HG03342 (cell line): Measurements from ENCODE around the gene ST8SIA1.
"Not testable (repeated sequence)": the region's sequence is repeated elsewhere in the genome, so short reads cannot be mapped to it uniquely, and the experiment has no call there.

Experiments used
- ATAC-seq: cut with Tn5 transposase; IDR thresholded peaks from one replicate; pipeline ENCODE4 v1.9.1; 2021; ENCODE audit warnings: mild to moderate bottlenecking, moderate library complexity; ENCODE audit not compliant: unreplicated experiment

ST8SIA1 gene

GRCh38 chr12:22334410-22335100 is at the start of gene ST8SIA1:
TSS of gene ST8SIA1 (minus strand) at chr12:22334707. CDS start at chr12:22334232, 475 bp downstream.
- no peak for ATAC-seq

- no peak for ATAC-seq
Measured at GRCh38 chr12:22380031-22380430, 45.5 kb upstream of the ST8SIA1 start.

GRCh38 chr12:22377731-22378496 is 43.4 kb upstream of the ST8SIA1 start:
- ATAC-seq, result no peak

DNA sequence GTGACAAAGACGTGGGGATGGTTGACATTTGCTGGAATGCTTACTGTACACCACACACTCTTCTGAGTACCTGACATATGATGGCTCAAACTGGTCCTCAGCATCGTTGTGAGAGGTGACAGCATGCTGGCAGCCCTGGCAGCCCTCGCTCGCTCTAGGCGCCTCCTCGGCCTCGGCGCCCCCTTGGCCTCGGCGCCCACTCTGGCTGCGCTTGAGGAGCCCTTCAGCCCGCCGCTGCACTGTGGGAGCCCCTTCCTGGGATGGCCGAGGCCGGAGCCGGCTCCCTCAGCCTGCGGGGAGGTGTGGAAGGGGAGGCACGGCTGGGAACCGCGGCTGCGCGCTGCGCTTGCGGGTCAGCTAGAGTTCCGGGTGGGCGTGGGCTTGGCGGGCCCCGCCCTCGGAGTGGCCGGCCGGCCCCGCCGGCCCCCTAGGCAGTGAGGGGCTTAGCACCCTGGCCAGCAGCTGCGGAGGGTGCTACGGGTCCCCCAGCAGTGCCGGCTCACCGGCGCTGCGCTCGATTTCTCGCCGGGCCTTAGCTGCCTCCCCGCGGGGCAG is 42.2 kb upstream of the ST8SIA1 start:
- not testable (repeated sequence) for ATAC-seq

GRCh38 chr12:22374508-22374907 is 40.0 kb upstream of the ST8SIA1 start:
- peak; percentile 62 for ATAC-seq

DNA sequence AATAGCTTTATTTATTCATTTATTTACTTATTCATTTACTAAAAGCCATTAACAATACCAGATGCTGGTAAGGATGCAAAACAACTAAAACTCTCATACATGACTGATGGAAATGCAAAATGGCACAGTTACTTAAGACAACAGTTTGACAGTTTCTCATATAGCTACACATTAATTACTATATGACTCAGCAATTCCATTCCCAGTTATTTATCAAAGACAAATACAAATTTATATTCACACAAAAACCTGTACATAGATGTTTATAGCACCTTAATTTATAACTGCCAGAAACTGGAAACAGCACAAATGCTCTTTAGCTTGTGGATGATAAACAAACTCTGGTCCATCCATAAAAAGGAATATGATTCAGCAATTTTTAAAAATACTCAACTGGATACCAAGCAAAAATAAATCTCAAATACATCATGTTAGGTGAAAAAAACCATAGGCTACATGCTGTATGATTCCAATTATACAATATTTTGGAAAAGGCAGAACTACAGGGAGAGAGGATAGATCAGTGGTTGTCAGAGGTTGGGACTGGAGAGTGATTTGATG is 37.9 kb upstream of the ST8SIA1 start:
- ATAC-seq, result no peak

- no peak for ATAC-seq
Measured at GRCh38 chr12:22366181-22366580, 31.7 kb upstream of the ST8SIA1 start.

- no peak for ATAC-seq
Measured at GRCh38 chr12:22361785-22362184, 27.3 kb upstream of the ST8SIA1 start.

DNA sequence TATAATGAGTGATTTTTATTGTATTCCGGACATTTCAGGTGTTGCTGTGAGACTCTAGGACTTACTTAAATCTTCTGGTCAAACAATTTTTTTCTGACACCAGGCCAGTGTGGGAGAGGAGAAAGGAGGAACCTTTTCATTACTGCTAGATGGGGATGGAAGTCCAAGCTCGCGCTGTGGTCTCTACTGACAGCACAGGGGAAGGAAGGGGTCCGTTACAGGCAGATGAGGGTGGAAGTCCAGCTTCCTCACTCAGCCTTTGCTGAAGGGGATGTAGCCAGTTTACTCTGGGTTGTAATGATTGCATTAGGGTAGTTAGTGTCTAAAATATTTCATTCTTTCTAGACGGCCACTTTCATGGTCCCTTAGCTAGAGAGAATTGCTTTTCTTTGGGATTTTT is 26.3 kb upstream of the ST8SIA1 start:
- no peak for ATAC-seq

- ATAC-seq, result no peak
Measured at GRCh38 chr12:22357531-22357930, 23.0 kb upstream of the ST8SIA1 start.

GRCh38 chr12:22356231-22356630 is 21.7 kb upstream of the ST8SIA1 start:
- no peak for ATAC-seq

- no peak for ATAC-seq
Measured at GRCh38 chr12:22355011-22355580, 20.6 kb upstream of the ST8SIA1 start.

- ATAC-seq, result no peak
Measured at GRCh38 chr12:22353615-22354325, 19.3 kb upstream of the ST8SIA1 start.

- ATAC-seq, result no peak
Measured at GRCh38 chr12:22350886-22351285, 16.4 kb upstream of the ST8SIA1 start.

GRCh38 chr12:22348208-22348607 is 13.7 kb upstream of the ST8SIA1 start:
- no peak for ATAC-seq

DNA sequence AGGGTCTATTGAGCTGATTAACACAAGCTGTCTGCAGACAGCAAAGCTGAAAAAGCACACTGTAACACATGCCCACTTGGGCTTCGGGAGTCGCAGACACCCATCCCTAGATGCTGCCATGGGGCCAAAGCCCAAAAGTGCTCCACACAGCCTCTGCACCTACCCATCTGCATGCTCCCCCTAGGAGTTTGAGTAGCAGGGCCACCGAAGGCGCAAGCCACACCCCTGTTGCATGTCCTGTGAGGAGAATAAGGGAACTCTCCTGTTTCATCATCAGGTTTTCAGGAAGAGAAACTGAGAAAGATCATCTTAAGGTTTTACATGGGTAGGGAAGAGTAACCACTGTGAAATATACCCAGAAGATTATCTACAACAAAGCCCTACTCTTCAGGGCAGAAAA is 5.6 kb upstream of the ST8SIA1 start:
- ATAC-seq, result no peak

DNA sequence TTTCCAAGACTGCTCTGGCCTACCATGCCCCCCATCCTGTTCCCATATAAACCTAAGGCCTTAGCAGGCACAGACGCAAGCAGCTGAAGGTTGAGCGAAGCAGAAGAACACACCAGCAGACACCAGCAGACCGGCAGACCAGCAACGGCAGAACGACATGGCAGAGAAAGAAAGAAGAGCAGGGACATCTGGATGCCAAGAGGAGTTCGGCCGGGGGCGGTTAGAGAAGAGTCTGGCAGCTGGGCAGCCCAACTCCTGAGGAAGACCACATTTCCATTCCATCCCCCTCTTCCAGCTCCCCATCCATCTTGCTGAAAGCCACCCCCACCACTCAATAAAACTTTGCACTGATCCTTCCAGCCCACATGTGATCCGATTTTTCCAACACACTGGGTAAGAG is 5.2 kb upstream of the ST8SIA1 start:
- no peak for ATAC-seq

- no peak for ATAC-seq
Measured at GRCh38 chr12:22335794-22336166, 1.3 kb upstream of the ST8SIA1 start.

DNA sequence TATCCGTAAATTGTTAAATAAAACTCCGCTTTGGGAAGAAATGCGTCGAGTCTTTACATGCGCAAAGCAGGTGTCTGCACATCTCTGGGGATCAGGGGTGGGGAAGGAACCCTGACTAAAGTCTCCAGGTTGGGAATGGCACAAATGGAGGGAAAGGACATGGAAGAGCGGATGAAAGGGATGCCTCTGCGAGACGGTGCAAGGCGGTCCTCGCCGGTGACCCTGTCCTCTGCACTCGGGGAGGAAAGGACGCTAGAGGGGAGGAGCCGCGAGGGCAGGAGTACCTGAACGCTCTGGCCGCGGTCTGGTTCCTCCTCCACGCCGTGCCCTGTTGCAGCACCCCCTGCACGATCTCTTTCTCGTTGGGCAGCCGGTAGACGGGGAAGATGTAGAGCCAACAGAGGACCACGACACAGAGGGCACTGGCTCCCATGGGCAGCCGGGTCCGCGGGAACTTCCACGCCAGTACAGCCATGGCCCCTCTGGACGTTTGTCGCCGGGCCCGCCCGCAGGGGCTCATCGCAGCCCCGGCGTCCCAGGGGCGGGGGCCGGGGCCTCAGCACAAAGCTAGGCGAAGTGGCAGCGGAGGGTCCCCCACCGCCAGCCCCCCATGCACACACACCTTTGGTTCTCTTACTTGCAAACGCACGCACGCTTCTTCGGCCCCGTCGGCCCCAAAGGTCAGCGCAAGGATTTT is 646 bp downstream of the ST8SIA1 start:
- no peak for ATAC-seq

DNA sequence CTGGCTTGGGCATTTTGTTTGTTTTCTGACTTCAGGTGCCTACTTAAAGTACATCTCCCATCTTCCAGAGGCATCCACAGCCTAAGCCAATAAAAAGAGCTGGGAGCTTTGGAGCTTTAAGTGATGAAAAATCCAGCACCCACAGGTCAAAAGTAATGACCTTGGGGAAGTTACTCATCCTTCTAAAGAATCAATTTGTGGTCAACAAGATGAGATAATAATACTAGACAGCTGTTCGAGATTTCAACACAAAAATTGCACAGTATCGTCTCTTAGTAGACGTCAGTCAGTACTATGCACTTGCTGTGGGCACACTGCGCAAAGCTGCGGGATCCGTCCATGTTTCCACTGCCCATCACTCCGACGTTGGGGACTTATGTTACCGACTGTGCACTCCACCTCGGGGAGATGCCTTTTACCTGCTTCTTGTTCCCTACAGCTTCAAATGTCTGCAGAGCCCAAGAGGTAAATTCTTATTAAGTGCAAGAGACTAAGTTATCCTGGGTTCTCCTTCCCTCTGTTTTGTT is 1.3 kb downstream of the ST8SIA1 start:
- no peak for ATAC-seq
